Neuronal stem cell (in vitro differentiated cells): ENCODE results near the gene RNLS.

Source experiments
- DNase-seq: peaks from one replicate; pipeline ENCODE4 v3.0.0-alpha.2; 2013; ENCODE audit warnings: low spot score
- H2AFZ ChIP-seq: one replicate; pipeline ENCODE4 v1.6.1; 2013; ENCODE audit warnings: mild to moderate bottlenecking, low read length, inconsistent platforms
- H2AK5ac ChIP-seq: 2 replicates; pipeline ENCODE4 v1.6.1; 2013; ENCODE audit warnings: low read depth, mild to moderate bottlenecking, inconsistent platforms, low read length, moderate library complexity, mixed read lengths
- H2BK120ac ChIP-seq: 2 replicates; pipeline ENCODE4 v1.6.1; 2013; ENCODE audit warnings: low read depth, mild to moderate bottlenecking, inconsistent platforms, low read length, moderate library complexity, mixed read lengths
- H2BK12ac ChIP-seq: one replicate; pipeline ENCODE4 v1.6.1; 2013; ENCODE audit warnings: low read length, inconsistent platforms
- H2BK15ac ChIP-seq: 2 replicates; pipeline ENCODE4 v1.6.1; 2013; ENCODE audit warnings: mild to moderate bottlenecking, low read length, inconsistent platforms, mixed read lengths
- H2BK5ac ChIP-seq: one replicate; pipeline ENCODE4 v1.6.1; 2013; ENCODE audit warnings: inconsistent platforms, mild to moderate bottlenecking, low read length, moderate library complexity
- H3K14ac ChIP-seq: one replicate; pipeline ENCODE4 v1.6.1; 2013; ENCODE audit warnings: low read length, inconsistent platforms
- H3K18ac ChIP-seq: 2 replicates; pipeline ENCODE4 v1.6.1; 2013; ENCODE audit warnings: low read length, inconsistent platforms
- H3K23ac ChIP-seq: 2 replicates; pipeline ENCODE4 v1.6.1; 2013; ENCODE audit warnings: low read depth, mild to moderate bottlenecking, mixed read lengths, low read length, inconsistent platforms; ENCODE audit not compliant: poor library complexity
- H3K27ac ChIP-seq: replicated peaks from 3 replicates; pipeline ENCODE4 v1.5.1; 2013; ENCODE audit warnings: low read length, inconsistent platforms
- H3K27me3 ChIP-seq, 3 experiments: 2 replicates each; pipeline ENCODE4 v1.6.1; 2013; ENCODE audit warnings: low read length in 3 of 3, mild to moderate bottlenecking in 2 of 3, inconsistent platforms in 1 of 3, low read depth in 1 of 3, mixed read lengths in 1 of 3, moderate library complexity in 1 of 3; ENCODE audit not compliant: control insufficient read depth in 3 of 3, insufficient read depth in 3 of 3
- H3K36me3 ChIP-seq, 2 donors: replicated peaks in 1 of 2; 2 replicates each; pipeline ENCODE4 v1.6.1; 2013; ENCODE audit warnings: low read length in 2 of 2; ENCODE audit not compliant: control insufficient read depth in 2 of 2, insufficient read depth in 2 of 2
- H3K4ac ChIP-seq: 2 replicates; pipeline ENCODE4 v1.6.1; 2013; ENCODE audit warnings: inconsistent platforms, mild to moderate bottlenecking, low read length, moderate library complexity
- H3K4me1 ChIP-seq, 2 donors: 1 replicate in 1 of 2; 2 replicates in 1 of 2; pipeline ENCODE4 v1.6.1; 2013; ENCODE audit warnings: low read length in 2 of 2, low read depth in 1 of 2; ENCODE audit not compliant: control insufficient read depth in 2 of 2, insufficient read depth in 1 of 2
- H3K4me2 ChIP-seq: one replicate; pipeline ENCODE4 v1.6.1; 2013; ENCODE audit warnings: mild to moderate bottlenecking, low read length, inconsistent platforms; ENCODE audit not compliant: insufficient read depth, poor library complexity, severe bottlenecking
- H3K4me3 ChIP-seq, 2 donors: 2 replicates each; pipeline ENCODE4 v1.5.1; 2013; ENCODE audit warnings: low read length in 2 of 2, mild to moderate bottlenecking in 2 of 2, inconsistent platforms in 1 of 2, moderate library complexity in 1 of 2
- H3K79me1 ChIP-seq: one replicate; pipeline ENCODE4 v1.6.1; 2013; ENCODE audit warnings: low read depth, mild to moderate bottlenecking, inconsistent platforms, low read length, moderate library complexity
- H3K9ac ChIP-seq: one replicate; pipeline ENCODE4 v1.6.1; 2013; ENCODE audit warnings: mild to moderate bottlenecking, low read depth, low read length, inconsistent platforms; ENCODE audit not compliant: poor library complexity
- H3K9me3 ChIP-seq, 2 donors: replicated peaks in 1 of 2; 2 replicates each; pipeline versions ENCODE3 to v1.6.1; 2013; ENCODE audit warnings: low read length in 2 of 2, mild to moderate bottlenecking in 2 of 2, inconsistent platforms in 1 of 2, low read depth in 1 of 2, mixed read lengths in 1 of 2, moderate library complexity in 1 of 2; ENCODE audit not compliant: control insufficient read depth in 2 of 2, insufficient read depth in 1 of 2
- H4K8ac ChIP-seq: one replicate; pipeline ENCODE4 v1.6.1; 2013; ENCODE audit warnings: low read depth, mild to moderate bottlenecking, inconsistent platforms, low read length, moderate library complexity
- H4K91ac ChIP-seq: one replicate; pipeline ENCODE4 v1.6.1; 2013; ENCODE audit warnings: low read length, low read depth, mild to moderate bottlenecking, inconsistent platforms; ENCODE audit not compliant: poor library complexity
- WGBS, 2 donors: extraction: QIAGEN DNeasy Blood & Tissue Kit; methylation state at CpG; one replicate each; pipeline ENCODE4 v1.1.7; 2013; ENCODE audit warnings: missing lambda C conversion rate in 2 of 2, mixed read lengths in 1 of 2; ENCODE audit not compliant: insufficient read length in 2 of 2, insufficient replicate concordance in 1 of 2; ENCODE audit errors: extremely low coverage in 2 of 2; 5-methylcytosine and 5-hydroxymethylcytosine counted together

The RNLS gene

GRCh38 chr10:88260329-88261051 lies 322.6 kb downstream of the RNLS start:
- no peak overlapping the region for H3K4ac ChIP-seq
- H3K4me3 ChIP-seq, result no peak overlapping the region
- no peak overlapping the region for H2AK5ac ChIP-seq
- H4K8ac ChIP-seq, result no peak overlapping the region
- WGBS, 2 donors, result no CpG with 5 or more reads among the region's 1 CpG
- no peaks in the 10 kb centered on the region for H3K9me3 ChIP-seq
- no peak overlapping the region for H3K27ac ChIP-seq
- no peaks in the 10 kb centered on the region for H3K79me1 ChIP-seq
- H3K36me3 ChIP-seq, result no peaks in the 10 kb centered on the region
- no peak overlapping the region for H4K91ac ChIP-seq
- no peak overlapping the region for H3K9ac ChIP-seq
- H3K14ac ChIP-seq, result no peak overlapping the region
- no peak overlapping the region for H3K18ac ChIP-seq
- no peak overlapping the region for H2AFZ ChIP-seq
- H2BK120ac ChIP-seq, result no peak overlapping the region
- no peaks in the 10 kb centered on the region for H3K27me3 ChIP-seq
- H3K23ac ChIP-seq, result no peak overlapping the region
- no peak overlapping the region for H2BK5ac ChIP-seq
- H3K4me1 ChIP-seq, result no peaks in the 10 kb centered on the region
- H2BK12ac ChIP-seq, result no peak overlapping the region
- DNase-seq, result no peak
- H3K4me2 ChIP-seq, result no peak overlapping the region
- H2BK15ac ChIP-seq, result no peak overlapping the region

GRCh38 chr10:88259381-88259780 lies 323.7 kb downstream of the RNLS start:
- H3K27me3 ChIP-seq, result no peaks in the 10 kb centered on the region
- H2AFZ ChIP-seq, result no peak overlapping the region
- no peak overlapping the region for H2AK5ac ChIP-seq
- H2BK12ac ChIP-seq, result no peak overlapping the region
- H2BK15ac ChIP-seq, result no peak overlapping the region
- no peaks in the 10 kb centered on the region for H3K79me1 ChIP-seq
- no peak overlapping the region for H3K14ac ChIP-seq
- H2BK120ac ChIP-seq, result no peak overlapping the region
- no peaks in the 10 kb centered on the region for H3K36me3 ChIP-seq
- no peak overlapping the region for H3K23ac ChIP-seq
- no peak overlapping the region for H4K8ac ChIP-seq
- H4K91ac ChIP-seq, result no peak overlapping the region
- WGBS, 2 donors, result no CpG with 5 or more reads among the region's 6 CpGs
- no peak overlapping the region for H3K4me3 ChIP-seq
- no peak overlapping the region for H3K18ac ChIP-seq
- no peak overlapping the region for H2BK5ac ChIP-seq
- H3K9me3 ChIP-seq, result no peaks in the 10 kb centered on the region
- no peak for DNase-seq
- no peaks in the 10 kb centered on the region for H3K4me1 ChIP-seq
- H3K9ac ChIP-seq, result no peak overlapping the region
- H3K27ac ChIP-seq, result no peak overlapping the region
- no peak overlapping the region for H3K4me2 ChIP-seq
- H3K4ac ChIP-seq, result no peak overlapping the region

- Histone ChIP-seq H3K9ac (no peak overlapping the region), H2BK15ac (no peak overlapping the region), H3K14ac (no peak overlapping the region), H2AFZ (no peak overlapping the region), H2BK120ac (no peak overlapping the region), H3K27ac (no peak overlapping the region), H3K4me1 (no peaks in the 10 kb centered on the region), H3K18ac (no peak overlapping the region), H3K36me3 (no peaks in the 10 kb centered on the region), H3K79me1 (no peaks in the 10 kb centered on the region), H4K91ac (no peak overlapping the region), H3K9me3 (no peaks in the 10 kb centered on the region), H4K8ac (no peak overlapping the region), H3K4me2 (no peak overlapping the region), H3K4ac (no peak overlapping the region), H2BK5ac (no peak overlapping the region), H3K4me3 (no peak overlapping the region), H3K23ac (no peak overlapping the region), H3K27me3 (no peaks in the 10 kb centered on the region), H2BK12ac (no peak overlapping the region), H2AK5ac (no peak overlapping the region)
- DNase-seq, result no peak
- 100% methylated on average over 1 of the region's 4 CpGs; no CpG with 5 or more reads in 1 of the 2 donors for WGBS, 2 donors
Measured at GRCh38 chr10:88256886-88257285, 326.2 kb downstream of the RNLS start.

- H4K8ac ChIP-seq, result no peak overlapping the region
- no peak overlapping the region for H2AK5ac ChIP-seq
- no peak overlapping the region for H3K18ac ChIP-seq
- H2BK120ac ChIP-seq, result no peak overlapping the region
- no peaks in the 10 kb centered on the region for H3K4me1 ChIP-seq
- no peak overlapping the region for H3K14ac ChIP-seq
- H3K9me3 ChIP-seq, result no peaks in the 10 kb centered on the region
- H3K27me3 ChIP-seq, result no peaks in the 10 kb centered on the region
- no peaks in the 10 kb centered on the region for H3K36me3 ChIP-seq
- H3K23ac ChIP-seq, result no peak overlapping the region
- H3K4ac ChIP-seq, result no peak overlapping the region
- no peak overlapping the region for H3K4me3 ChIP-seq
- no peak overlapping the region for H4K91ac ChIP-seq
- H2AFZ ChIP-seq, result no peak overlapping the region
- H2BK12ac ChIP-seq, result no peak overlapping the region
- H3K4me2 ChIP-seq, result no peak overlapping the region
- no peak overlapping the region for H2BK5ac ChIP-seq
- DNase-seq, result no peak
- H2BK15ac ChIP-seq, result no peak overlapping the region
- no peak overlapping the region for H3K9ac ChIP-seq
- no peaks in the 10 kb centered on the region for H3K79me1 ChIP-seq
- no peak overlapping the region for H3K27ac ChIP-seq
- no CpG with 5 or more reads among the region's 20 CpGs for WGBS, 2 donors
Measured at GRCh38 chr10:88256013-88256680, 327.0 kb downstream of the RNLS start.
